ENCODE data around the gene NIF3L1.

DNA sequence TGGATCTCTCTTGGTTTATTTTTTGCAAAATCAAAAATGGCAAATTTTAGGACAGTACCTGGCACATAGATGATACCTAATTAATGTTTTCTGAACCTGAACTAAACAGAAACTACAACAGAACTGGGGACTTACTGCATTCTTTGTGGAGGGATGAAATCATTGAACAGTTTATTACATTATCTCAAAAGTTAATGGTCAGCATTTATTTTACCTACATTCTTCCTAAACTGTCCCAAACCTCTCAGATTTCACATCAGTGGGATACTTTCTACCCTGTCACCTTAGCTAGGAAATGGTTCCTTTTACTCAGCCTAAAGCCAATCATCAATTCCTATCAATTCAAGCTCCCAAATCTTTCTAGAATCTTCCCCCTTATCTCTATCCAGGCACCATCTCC is 10.3 kb downstream of the NIF3L1 start:
- TF ChIP-seq POLR2A (IDR thresholded peaks at IDR 0.05; ENCODE audit: insufficient read depth in 1 of 2, low read depth in 2 of 2, low read length in 2 of 2) (no peak), SMARCC2 (IDR thresholded peaks at IDR 0.05) (no peak), TOE1 (CRISPR knock-in tag; IDR thresholded peaks at IDR 0.05) (no peak), SPEN (CRISPR knock-in tag; IDR thresholded peaks at IDR 0.05; ENCODE audit: low read depth) (no peak), NCOA1 (CRISPR knock-in tag; IDR thresholded peaks at IDR 0.05) (no peak), RNF2 (conservative IDR thresholded peaks at IDR 0.05; ENCODE audit: low read depth) (no peak), EZH2 (conservative IDR thresholded peaks at IDR 0.05; ENCODE audit: low read depth, low read length) (no peak), ZNF33B (CRISPR knock-in tag; IDR thresholded peaks at IDR 0.05) (no peak)
- TF ChIP-seq, protein P1, sequence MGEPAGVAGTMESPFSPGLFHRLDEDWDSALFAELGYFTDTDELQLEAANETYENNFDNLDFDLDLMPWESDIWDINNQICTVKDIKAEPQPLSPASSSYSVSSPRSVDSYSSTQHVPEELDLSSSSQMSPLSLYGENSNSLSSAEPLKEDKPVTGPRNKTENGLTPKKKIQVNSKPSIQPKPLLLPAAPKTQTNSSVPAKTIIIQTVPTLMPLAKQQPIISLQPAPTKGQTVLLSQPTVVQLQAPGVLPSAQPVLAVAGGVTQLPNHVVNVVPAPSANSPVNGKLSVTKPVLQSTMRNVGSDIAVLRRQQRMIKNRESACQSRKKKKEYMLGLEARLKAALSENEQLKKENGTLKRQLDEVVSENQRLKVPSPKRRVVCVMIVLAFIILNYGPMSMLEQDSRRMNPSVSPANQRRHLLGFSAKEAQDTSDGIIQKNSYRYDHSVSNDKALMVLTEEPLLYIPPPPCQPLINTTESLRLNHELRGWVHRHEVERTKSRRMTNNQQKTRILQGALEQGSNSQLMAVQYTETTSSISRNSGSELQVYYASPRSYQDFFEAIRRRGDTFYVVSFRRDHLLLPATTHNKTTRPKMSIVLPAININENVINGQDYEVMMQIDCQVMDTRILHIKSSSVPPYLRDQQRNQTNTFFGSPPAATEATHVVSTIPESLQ (CRISPR knock-in tag; conservative IDR thresholded peaks at IDR 0.05), result no peak
- TF ChIP-seq, protein P2, sequence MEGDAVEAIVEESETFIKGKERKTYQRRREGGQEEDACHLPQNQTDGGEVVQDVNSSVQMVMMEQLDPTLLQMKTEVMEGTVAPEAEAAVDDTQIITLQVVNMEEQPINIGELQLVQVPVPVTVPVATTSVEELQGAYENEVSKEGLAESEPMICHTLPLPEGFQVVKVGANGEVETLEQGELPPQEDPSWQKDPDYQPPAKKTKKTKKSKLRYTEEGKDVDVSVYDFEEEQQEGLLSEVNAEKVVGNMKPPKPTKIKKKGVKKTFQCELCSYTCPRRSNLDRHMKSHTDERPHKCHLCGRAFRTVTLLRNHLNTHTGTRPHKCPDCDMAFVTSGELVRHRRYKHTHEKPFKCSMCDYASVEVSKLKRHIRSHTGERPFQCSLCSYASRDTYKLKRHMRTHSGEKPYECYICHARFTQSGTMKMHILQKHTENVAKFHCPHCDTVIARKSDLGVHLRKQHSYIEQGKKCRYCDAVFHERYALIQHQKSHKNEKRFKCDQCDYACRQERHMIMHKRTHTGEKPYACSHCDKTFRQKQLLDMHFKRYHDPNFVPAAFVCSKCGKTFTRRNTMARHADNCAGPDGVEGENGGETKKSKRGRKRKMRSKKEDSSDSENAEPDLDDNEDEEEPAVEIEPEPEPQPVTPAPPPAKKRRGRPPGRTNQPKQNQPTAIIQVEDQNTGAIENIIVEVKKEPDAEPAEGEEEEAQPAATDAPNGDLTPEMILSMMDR (CRISPR knock-in tag; IDR thresholded peaks at IDR 0.05), result no peak
- TF ChIP-seq, protein P3, sequence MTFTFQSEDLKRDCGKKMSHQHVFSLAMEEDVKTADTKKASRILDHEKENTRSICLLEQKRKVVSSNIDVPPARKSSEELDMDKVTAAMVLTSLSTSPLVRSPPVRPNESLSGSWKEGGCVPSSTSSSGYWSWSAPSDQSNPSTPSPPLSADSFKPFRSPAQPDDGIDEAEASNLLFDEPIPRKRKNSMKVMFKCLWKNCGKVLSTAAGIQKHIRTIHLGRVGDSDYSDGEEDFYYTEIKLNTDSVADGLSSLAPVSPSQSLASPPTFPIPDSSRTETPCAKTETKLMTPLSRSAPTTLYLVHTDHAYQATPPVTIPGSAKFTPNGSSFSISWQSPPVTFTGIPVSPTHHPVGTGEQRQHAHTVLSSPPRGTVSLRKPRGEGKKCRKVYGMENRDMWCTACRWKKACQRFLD (CRISPR knock-in tag; IDR thresholded peaks at IDR 0.05; ENCODE audit: borderline replicate concordance), result no peak
